IMR-90 (cell line): ENCODE results near the gene ANKUB1. TPM values are rescaled to one million over a fixed set of nuclear protein-coding genes. Genes with fewer than 3 reads are reported as not detected.

ENCODE experiments used
- ATAC-seq: fragments of 200-7000 bp; cut with Tn5 transposase; 2 replicates; pipeline ENCODE4 v1.9.1; 2020; ENCODE audit warnings: low read depth, mild to moderate bottlenecking, moderate library complexity
- BruUV-seq: library from RNA; stranded (reverse); fragments of 400-500 nt; replicated peaks from 2 replicates; lab custom pipeline; 2021; lab: Mats Ljungman, UMichigan
- CTCF ChIA-PET: fragments of 300-600 bp; formaldehyde crosslinking; extraction: SDS; loops from one replicate; lab custom pipeline; 2021; ENCODE audit warnings: antibody characterized with exemption; lab: Yijun Ruan, JAX
- POLR2A ChIA-PET: fragments of 300-600 bp; sonication (Branson Sonifier 250); formaldehyde crosslinking; loops from one replicate; lab custom pipeline; 2022; ENCODE audit warnings: antibody characterized with exemption; ENCODE audit not compliant: unreplicated experiment; lab: Charles Lee
- DNase-seq: peaks from one replicate; pipeline ENCODE4 v3.0.0; 2013
- H2AFZ ChIP-seq: replicated peaks from 2 replicates; pipeline ENCODE3; 2013; ENCODE audit warnings: low read length, mild to moderate bottlenecking; ENCODE audit not compliant: poor library complexity
- H2AK5ac ChIP-seq: 2 replicates; pipeline ENCODE4 v1.6.1; 2013; ENCODE audit warnings: low read depth, low read length, inconsistent platforms
- H2AK9ac ChIP-seq: replicated peaks from 2 replicates; pipeline ENCODE3; 2013; ENCODE audit warnings: mild to moderate bottlenecking, low read depth, low read length, moderate library complexity; ENCODE audit not compliant: poor library complexity
- H2BK120ac ChIP-seq: 2 replicates; pipeline ENCODE4 v1.6.1; 2013; ENCODE audit warnings: low read depth, low read length, inconsistent platforms
- H2BK15ac ChIP-seq: 3 replicates; pipeline ENCODE4 v1.6.1; 2013; ENCODE audit warnings: low read depth, low read length, inconsistent platforms
- H2BK20ac ChIP-seq: 2 replicates; pipeline ENCODE4 v1.6.1; 2013; ENCODE audit warnings: low read depth, mild to moderate bottlenecking, inconsistent platforms, low read length, moderate library complexity
- H2BK5ac ChIP-seq: 2 replicates; pipeline ENCODE4 v1.6.1; 2013; ENCODE audit warnings: mild to moderate bottlenecking, low read depth, low read length, inconsistent platforms; ENCODE audit not compliant: poor library complexity, severe bottlenecking
- H3K14ac ChIP-seq: replicated peaks from 2 replicates; pipeline ENCODE4 v1.6.1; 2013; ENCODE audit warnings: low read depth, low read length, inconsistent platforms
- H3K18ac ChIP-seq: 2 replicates; pipeline ENCODE4 v1.6.1; 2013; ENCODE audit warnings: low read depth, low read length, control low read depth
- H3K23ac ChIP-seq: 2 replicates; pipeline ENCODE4 v1.6.1; 2013; ENCODE audit warnings: low read depth, low read length, inconsistent platforms
- H3K27ac ChIP-seq: 2 replicates; pipeline ENCODE4 v1.5.1; 2013; ENCODE audit warnings: mild to moderate bottlenecking, control low read depth, low read length; ENCODE audit not compliant: insufficient read depth
- H3K27me3 ChIP-seq: 2 replicates; pipeline ENCODE4 v1.6.1; 2013; ENCODE audit warnings: low read length; ENCODE audit not compliant: control insufficient read depth, insufficient read depth
- H3K36me3 ChIP-seq: 2 replicates; pipeline ENCODE4 v1.6.1; 2013; ENCODE audit warnings: low read length, mixed read lengths; ENCODE audit not compliant: control insufficient read depth, insufficient read depth
- H3K4ac ChIP-seq: 2 replicates; pipeline ENCODE4 v1.6.1; 2013; ENCODE audit warnings: low read depth, low read length, inconsistent platforms
- H3K4me1 ChIP-seq: 2 replicates; pipeline ENCODE4 v1.6.1; 2013; ENCODE audit warnings: low read length, mixed read lengths; ENCODE audit not compliant: control insufficient read depth, insufficient read depth
- H3K4me2 ChIP-seq: 2 replicates; pipeline ENCODE4 v1.6.1; 2013; ENCODE audit warnings: low read depth, mild to moderate bottlenecking, control low read depth, low read length, moderate library complexity
- H3K4me3 ChIP-seq: 2 replicates; pipeline ENCODE4 v1.5.1; 2013; ENCODE audit warnings: low read depth, mild to moderate bottlenecking, control low read depth, low read length, moderate library complexity; ENCODE audit not compliant: insufficient read depth
- H3K56ac ChIP-seq: 2 replicates; pipeline ENCODE4 v1.6.1; 2013; ENCODE audit warnings: low read length, inconsistent platforms; ENCODE audit not compliant: insufficient read depth; ENCODE audit errors: extremely low read depth
- H3K79me1 ChIP-seq, 2 experiments: 2 replicates each; pipeline ENCODE4 v1.6.1; 2013; ENCODE audit warnings: low read length in 2 of 2, inconsistent platforms in 1 of 2, low read depth in 1 of 2
- H3K9ac ChIP-seq: 2 replicates; pipeline ENCODE4 v1.6.1; 2013; ENCODE audit warnings: low read depth, low read length, control low read depth
- H3K9me1 ChIP-seq: 2 replicates; pipeline ENCODE4 v1.6.1; 2013; ENCODE audit warnings: low read length, inconsistent platforms; ENCODE audit not compliant: insufficient read depth
- H3K9me3 ChIP-seq: 2 replicates; pipeline ENCODE4 v1.6.1; 2013; ENCODE audit warnings: low read length; ENCODE audit not compliant: control insufficient read depth, insufficient read depth
- H4K20me1 ChIP-seq: 2 replicates; pipeline ENCODE4 v1.6.1; 2013; ENCODE audit warnings: low read length, inconsistent platforms; ENCODE audit not compliant: insufficient read depth
- H4K5ac ChIP-seq: 2 replicates; pipeline ENCODE4 v1.6.1; 2013; ENCODE audit warnings: mild to moderate bottlenecking, low read depth, low read length, control low read depth
- H4K8ac ChIP-seq, 2 experiments: 2 replicates each; pipeline ENCODE4 v1.6.1; 2013; ENCODE audit warnings: low read depth in 2 of 2, low read length in 2 of 2, control low read depth in 1 of 2, inconsistent platforms in 1 of 2
- H4K91ac ChIP-seq: 2 replicates; pipeline ENCODE4 v1.6.1; 2013; ENCODE audit warnings: low read depth, low read length, inconsistent platforms; ENCODE audit not compliant: insufficient read depth
- NFE2L2 ChIP-seq: fragments of 150-350 bp; IDR thresholded peaks from 2 replicates; pipeline ENCODE4 v1.6.1; 2016; ENCODE audit warnings: low read depth, mild to moderate bottlenecking, low read length
- RAD21 ChIP-seq: IDR thresholded peaks from 2 replicates; pipeline ENCODE4 v1.6.1; 2012; ENCODE audit warnings: low read length, improper control_type of control experiment
- RCOR1 ChIP-seq: IDR thresholded peaks from 2 replicates; pipeline ENCODE4 v1.6.1; 2012; ENCODE audit warnings: mild to moderate bottlenecking, low read length, improper control_type of control experiment; ENCODE audit not compliant: insufficient replicate concordance
- RFX5 ChIP-seq: IDR thresholded peaks from 2 replicates; pipeline ENCODE4 v1.8.0; 2012; ENCODE audit warnings: low read depth, mild to moderate bottlenecking, low read length, moderate library complexity
- SMC3 ChIP-seq: fragments of 150-350 bp; IDR thresholded peaks from 2 replicates; pipeline ENCODE4 v1.6.1; 2016; ENCODE audit warnings: low read depth, mild to moderate bottlenecking, antibody characterized with exemption, low read length, moderate library complexity
- WGBS, 2 experiments: methylation state at CpG; one replicate each; pipeline versions ENCODE4 v1.1.5 to v1.1.7; 2013; ENCODE audit warnings: missing lambda C conversion rate in 2 of 2; ENCODE audit not compliant: insufficient read length in 1 of 2; ENCODE audit errors: extremely low coverage in 2 of 2; 5-methylcytosine and 5-hydroxymethylcytosine counted together
- dilution Hi-C: fragments of 300-500 bp; cut with HindIII; formaldehyde crosslinking; loops from one replicate; pipeline ENCODE4 v1.14.3; 2018; ENCODE audit warnings: low sequenced_read_pairs; ENCODE audit not compliant: unreplicated experiment
- in situ Hi-C: fragments of 300-500 bp; cut with MboI; formaldehyde crosslinking; loops from 3 replicates; pipeline ENCODE4 v1.14.3; 2019; ENCODE audit warnings: low sequenced_read_pairs, inconsistent platforms, mixed read lengths
- intact Hi-C: fragments of 100-400 bp; cut with micrococcal nuclease; formaldehyde crosslinking; loops from 2 replicates; pipeline ENCODE4 v1.10.0; 2022
- polyA plus RNA-seq, 3 experiments: library from polyadenylated mRNA; depleted of rRNA; stranded (reverse); fragments of >200 nt; gene quantifications; 2 replicates each; pipeline ENCODE4 v1.2.3, GENCODE V29; 2012; ENCODE audit warnings: low replicate concordance in 1 of 3
- total RNA-seq: library from RNA; depleted of rRNA; stranded (reverse); fragments of >200 nt; gene quantifications from 2 replicates; pipeline ENCODE4 v1.2.3, GENCODE V29; 2012
- TF ChIP-seq, protein P1 (sequence below): conservative IDR thresholded peaks from 2 replicates; pipeline ENCODE4 v1.5.1; 2012; ENCODE audit warnings: mild to moderate bottlenecking, low read depth, low read length, improper control_type of control experiment

ANKUB1 gene
- total and polyA plus RNA-seq, 2 of the 4 experiments (the other 2 are of a cell fraction) = not detected

DNA sequence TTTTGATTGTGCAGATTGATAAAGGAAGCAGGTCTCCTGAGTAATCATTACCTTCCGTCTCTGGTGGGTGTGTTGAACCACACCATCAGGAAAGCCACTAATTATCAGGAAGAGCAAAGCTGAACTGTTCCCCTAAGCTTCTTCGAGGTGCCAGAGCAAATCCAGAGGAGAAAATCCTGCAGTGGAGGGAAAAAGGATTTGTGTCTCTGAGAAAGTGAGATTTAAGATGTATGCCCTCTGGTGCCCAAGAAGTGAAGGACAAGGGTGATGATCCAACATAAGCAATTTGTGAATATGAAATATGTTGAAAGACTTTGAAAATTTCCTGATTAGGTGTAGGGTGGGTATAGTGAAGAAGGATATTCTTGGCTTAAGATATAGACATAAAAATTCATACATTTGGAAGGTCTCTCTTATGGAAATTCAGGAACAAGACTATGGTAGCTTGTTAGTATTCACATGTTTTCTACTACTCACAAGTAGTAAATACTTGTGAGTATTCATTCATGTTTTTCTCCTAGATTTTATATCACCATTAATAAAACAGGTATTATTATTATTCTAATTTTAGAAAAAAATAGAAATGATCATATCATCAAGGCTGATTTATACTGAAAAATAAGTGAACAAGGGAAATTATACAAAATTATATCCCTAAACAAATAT lies 74.8 kb downstream of the ANKUB1 start:
- Histone ChIP-seq H3K9me3 (no peaks in the 10 kb centered on the region), H4K5ac (no peak overlapping the region), H2BK15ac (no peak overlapping the region; the same call in 2 of the 3 replicates), H4K91ac (no peak overlapping the region), H3K4me2 (no peak overlapping the region), H3K56ac (no peak overlapping the region), H2AK5ac (no peak overlapping the region), H3K79me1 (no peaks in the 10 kb centered on the region; a peak in 1 of 4 replicates), H3K9me1 (no peaks in the 10 kb centered on the region), H2AK9ac (no peak overlapping the region), H4K20me1 (no peaks in the 10 kb centered on the region), H2BK120ac (peak overlapping the region; percentile 88), H2AFZ (peak overlapping the region; percentile 57), H3K4me1 (no peaks in the 10 kb centered on the region), H4K8ac (peak overlapping the region in 1 of 2 experiments; percentile 55; a peak in 1 of 4 replicates), H2BK20ac (peak overlapping the region; percentile 72; the same call in 1 of the 2 replicates), H3K4me3 (no peak overlapping the region), H3K27ac (no peak overlapping the region), H3K18ac (no peak overlapping the region), H3K23ac (peak overlapping the region; percentile 67; the same call in 1 of the 2 replicates), H3K4ac (peak overlapping the region; percentile 84; the same call in 1 of the 2 replicates), H2BK5ac (no peak overlapping the region), H3K9ac (no peak overlapping the region), H3K27me3 (no peaks in the 10 kb centered on the region), H3K14ac (peak overlapping the region; percentile 92; the same call in 1 of the 2 replicates), H3K36me3 (no peaks in the 10 kb centered on the region)
- WGBS, 2 experiments = no CpG with 5 or more reads among the region's 2 CpGs
- in situ Hi-C loops = loop anchor here (5.0 to 25.0 kb wide), 3 partner anchors 205 to 755 kb away; no protein-coding TSS in a partner anchor
- DNase-seq = peak; percentile 82
- ChIA-PET CTCF (interaction anchor here (0.6 to 2.3 kb wide), 17 partner anchors 10 to 229 kb away, joined by 3 to 17 read pairs (median 3); partner anchors contain the start of gene WWTR1), POLR2A (interaction anchor here (1.3 kb wide), 1 partner anchor 61 kb away, joined by 4 read pairs; no protein-coding TSS in a partner anchor)
- peak; percentile 85 for ATAC-seq
- no TSS peak for BruUV-seq
- intact Hi-C loops = loop anchor here (1.0 to 2.0 kb wide), 5 partner anchors 59 to 223 kb away; partner anchors contain the start of gene WWTR1
- no peak for TF ChIP-seq RFX5
- peak; percentile 96 for TF ChIP-seq SMC3
- TF ChIP-seq NFE2L2 = no peak
- TF ChIP-seq RCOR1 = no peak
- peak; percentile 81 for TF ChIP-seq RAD21
- TF ChIP-seq, protein P1, sequence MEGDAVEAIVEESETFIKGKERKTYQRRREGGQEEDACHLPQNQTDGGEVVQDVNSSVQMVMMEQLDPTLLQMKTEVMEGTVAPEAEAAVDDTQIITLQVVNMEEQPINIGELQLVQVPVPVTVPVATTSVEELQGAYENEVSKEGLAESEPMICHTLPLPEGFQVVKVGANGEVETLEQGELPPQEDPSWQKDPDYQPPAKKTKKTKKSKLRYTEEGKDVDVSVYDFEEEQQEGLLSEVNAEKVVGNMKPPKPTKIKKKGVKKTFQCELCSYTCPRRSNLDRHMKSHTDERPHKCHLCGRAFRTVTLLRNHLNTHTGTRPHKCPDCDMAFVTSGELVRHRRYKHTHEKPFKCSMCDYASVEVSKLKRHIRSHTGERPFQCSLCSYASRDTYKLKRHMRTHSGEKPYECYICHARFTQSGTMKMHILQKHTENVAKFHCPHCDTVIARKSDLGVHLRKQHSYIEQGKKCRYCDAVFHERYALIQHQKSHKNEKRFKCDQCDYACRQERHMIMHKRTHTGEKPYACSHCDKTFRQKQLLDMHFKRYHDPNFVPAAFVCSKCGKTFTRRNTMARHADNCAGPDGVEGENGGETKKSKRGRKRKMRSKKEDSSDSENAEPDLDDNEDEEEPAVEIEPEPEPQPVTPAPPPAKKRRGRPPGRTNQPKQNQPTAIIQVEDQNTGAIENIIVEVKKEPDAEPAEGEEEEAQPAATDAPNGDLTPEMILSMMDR = peak; percentile 78
- dilution Hi-C loops = no loop called here
